HUES6 (cell line): ENCODE measurements around the gene MSANTD7.
"Not testable (repeated sequence)": the region's sequence is repeated elsewhere in the genome, so short reads cannot be mapped to it uniquely, and the experiment has no call there.

Experiments
- H3K27ac ChIP-seq: 2 replicates; pipeline ENCODE4 v1.7.0; 2013; ENCODE audit warnings: low read depth, mild to moderate bottlenecking, low read length, inconsistent platforms
- H3K27me3 ChIP-seq: 2 replicates; pipeline ENCODE4 v1.6.1; 2013; ENCODE audit warnings: low read length; ENCODE audit not compliant: control insufficient read depth, insufficient read depth
- H3K36me3 ChIP-seq: 2 replicates; pipeline ENCODE4 v1.6.1; 2013; ENCODE audit warnings: low read length; ENCODE audit not compliant: control insufficient read depth, insufficient read depth
- H3K4me1 ChIP-seq: 2 replicates; pipeline ENCODE4 v1.6.1; 2013; ENCODE audit warnings: low read length; ENCODE audit not compliant: control insufficient read depth, insufficient read depth
- H3K4me3 ChIP-seq: 2 replicates; pipeline ENCODE4 v1.5.1; 2013; ENCODE audit warnings: low read depth, low read length
- H3K9ac ChIP-seq: one replicate; pipeline ENCODE4 v1.6.1; 2013; ENCODE audit warnings: mild to moderate bottlenecking, low read length
- H3K9me3 ChIP-seq: 2 replicates; pipeline ENCODE4 v1.6.1; 2013; ENCODE audit warnings: low read depth, low read length; ENCODE audit not compliant: control insufficient read depth, insufficient read depth

MSANTD7 gene

GRCh38 chr10:14837757-14838581 is at the start of gene MSANTD7, which contains the start of the genes CDNF and HSPA14:
Gene MSANTD7 (plus strand): TSS chr10:14838306. CDS start chr10:14842285, 3,979 bp downstream.
Gene CDNF (minus strand): TSS chr10:14838037. CDS start chr10:14837946, 91 bp downstream.
Gene HSPA14 (plus strand): TSS chr10:14838306. CDS start chr10:14838403, 97 bp downstream.
- no peaks in the 10 kb centered on the region for H3K27me3 ChIP-seq
- H3K9ac ChIP-seq, result peak within 1 kb of the TSS; percentile 94
- peaks cover 30% of the 10 kb centered on the region for H3K36me3 ChIP-seq
- H3K9me3 ChIP-seq, result no peaks in the 10 kb centered on the region
- peaks cover 11% of the 10 kb centered on the region for H3K4me1 ChIP-seq
- peak within 1 kb of the TSS; percentile 88 for H3K4me3 ChIP-seq
- H3K27ac ChIP-seq, result peak within 1 kb of the TSS; percentile 87

GRCh38 chr10:14798636-14799035 is 39.5 kb upstream of the MSANTD7 start:
- H3K27me3 ChIP-seq, result no peaks in the 10 kb centered on the region; the same call in 1 of the 2 replicates
- no peak overlapping the region for H3K27ac ChIP-seq
- H3K9me3 ChIP-seq, result no peaks in the 10 kb centered on the region
- H3K4me1 ChIP-seq, result no peaks in the 10 kb centered on the region
- no peaks in the 10 kb centered on the region for H3K36me3 ChIP-seq
- H3K4me3 ChIP-seq, result no peak overlapping the region
- H3K9ac ChIP-seq, result no peak overlapping the region

- no peaks in the 10 kb centered on the region for H3K4me1 ChIP-seq
- H3K9me3 ChIP-seq, result no peaks in the 10 kb centered on the region
- no peak overlapping the region for H3K27ac ChIP-seq
- no peak overlapping the region for H3K4me3 ChIP-seq
- no peak overlapping the region for H3K9ac ChIP-seq
- H3K27me3 ChIP-seq, result no peaks in the 10 kb centered on the region; the same call in 1 of the 2 replicates
- H3K36me3 ChIP-seq, result no peaks in the 10 kb centered on the region
Observed at GRCh38 chr10:14800397-14800796, 37.7 kb upstream of the MSANTD7 start.

- Histone ChIP-seq H3K9ac (no peak overlapping the region), H3K4me1 (no peaks in the 10 kb centered on the region), H3K36me3 (no peaks in the 10 kb centered on the region), H3K27ac (no peak overlapping the region), H3K4me3 (no peak overlapping the region), H3K27me3 (no peaks in the 10 kb centered on the region; the same call in 1 of the 2 replicates), H3K9me3 (no peaks in the 10 kb centered on the region)
Observed at GRCh38 chr10:14801723-14802122, 36.4 kb upstream of the MSANTD7 start.

GRCh38 chr10:14803827-14804226 is 34.3 kb upstream of the MSANTD7 start:
- no peak overlapping the region for H3K9ac ChIP-seq
- no peaks in the 10 kb centered on the region for H3K4me1 ChIP-seq
- no peak overlapping the region for H3K27ac ChIP-seq
- no peaks in the 10 kb centered on the region for H3K9me3 ChIP-seq
- H3K27me3 ChIP-seq, result no peaks in the 10 kb centered on the region; the same call in 1 of the 2 replicates
- H3K4me3 ChIP-seq, result no peak overlapping the region
- H3K36me3 ChIP-seq, result no peaks in the 10 kb centered on the region

GRCh38 chr10:14806318-14806717 is 31.8 kb upstream of the MSANTD7 start:
- Histone ChIP-seq H3K9ac (no peak overlapping the region), H3K27ac (no peak overlapping the region), H3K27me3 (no peaks in the 10 kb centered on the region), H3K4me3 (no peak overlapping the region), H3K4me1 (no peaks in the 10 kb centered on the region; the same call in 1 of the 2 replicates), H3K36me3 (no peaks in the 10 kb centered on the region), H3K9me3 (no peaks in the 10 kb centered on the region)

GRCh38 chr10:14810969-14811953 is 26.8 kb upstream of the MSANTD7 start:
- Histone ChIP-seq H3K4me3 (no peak overlapping the region), H3K9ac (no peak overlapping the region), H3K27ac (no peak overlapping the region), H3K36me3 (no peaks in the 10 kb centered on the region), H3K4me1 (no peaks in the 10 kb centered on the region; the same call in 1 of the 2 replicates), H3K9me3 (no peaks in the 10 kb centered on the region), H3K27me3 (no peaks in the 10 kb centered on the region)

- Histone ChIP-seq H3K4me1 (no peaks in the 10 kb centered on the region; the same call in 1 of the 2 replicates), H3K27me3 (no peaks in the 10 kb centered on the region), H3K9me3 (no peaks in the 10 kb centered on the region), H3K4me3 (no peak overlapping the region), H3K9ac (no peak overlapping the region), H3K27ac (no peak overlapping the region), H3K36me3 (no peaks in the 10 kb centered on the region)
Observed at GRCh38 chr10:14812271-14812670, 25.8 kb upstream of the MSANTD7 start.

GRCh38 chr10:14815681-14816080 is 22.4 kb upstream of the MSANTD7 start:
- Histone ChIP-seq H3K9ac (no peak overlapping the region), H3K4me3 (no peak overlapping the region), H3K9me3 (no peaks in the 10 kb centered on the region), H3K27me3 (no peaks in the 10 kb centered on the region), H3K27ac (no peak overlapping the region), H3K4me1 (peaks cover 2% of the 10 kb centered on the region; the same call in 1 of the 2 replicates), H3K36me3 (no peaks in the 10 kb centered on the region)

GRCh38 chr10:14816717-14817116 is 21.4 kb upstream of the MSANTD7 start:
- H3K4me1 ChIP-seq, H3K27me3 ChIP-seq, H3K9ac ChIP-seq, H3K36me3 ChIP-seq, H3K27ac ChIP-seq, H3K4me3 ChIP-seq, H3K9me3 ChIP-seq: not testable (repeated sequence)
